ENCODE results near the gene BCL11B. TPM values are rescaled to one million over a fixed set of nuclear protein-coding genes. Genes with fewer than 3 reads are reported as not detected.

The BCL11B gene
- total and polyA plus RNA-seq, 9 of the 15 experiments (the other 6 are each of a cell fraction or from before 2014, with no cell fraction given): 0.09 TPM; not detected in 8

GRCh38 chr14:99156814-99157213 lies 115.2 kb downstream of the BCL11B start:
- H3K4me1 ChIP-seq (replicated peaks in 1 of 2; ENCODE audit: control insufficient read depth in 2 of 2, insufficient read depth in 2 of 2, low read length in 2 of 2): no peaks in the 10 kb centered on the region
- no TSS peak for BruUV-seq (replicated peaks)
- intact Hi-C loops (cut with micrococcal nuclease) (no loop called here), in situ Hi-C loops (cut with MboI) (no loop called here)
- no peaks in the 10 kb centered on the region for H3K79me2 ChIP-seq (ENCODE audit: control insufficient read depth, insufficient read depth, low read length)
- no peak overlapping the region for H3K4me2 ChIP-seq (ENCODE audit: insufficient read depth, low read length)
- H3K27me3 ChIP-seq (ENCODE audit: control insufficient read depth in 2 of 2, insufficient read depth in 2 of 2, low read length in 2 of 2): no peaks in the 10 kb centered on the region
- H3K9me1 ChIP-seq (ENCODE audit: control insufficient read depth, insufficient read depth, low read length): no peaks in the 10 kb centered on the region
- H4K20me1 ChIP-seq (replicated peaks; ENCODE audit: control insufficient read depth, insufficient read depth, low read length): no peaks in the 10 kb centered on the region
- no peak for DNase-seq (ENCODE audit: extremely low read depth in 1 of 4, low spot score in 3 of 4)
- H3K9ac ChIP-seq (ENCODE audit: insufficient read depth in 1 of 2, low read depth in 2 of 2, low read length in 2 of 2): no peak overlapping the region
- H3K4me3 ChIP-seq: no peak overlapping the region
- H3K27ac ChIP-seq (ENCODE audit: extremely low read depth, low read depth, low read length): no peak overlapping the region
- POLR2A ChIA-PET: no interaction called here
- ATAC-seq: no peak
- H2AFZ ChIP-seq (ENCODE audit: low read depth, low read length): no peak overlapping the region
- no peak for FAIRE-seq
- CTCF ChIA-PET (ENCODE audit: low intra/inter-chr PET ratio): no interaction called here
- H3K9me3 ChIP-seq (replicated peaks; ENCODE audit: control insufficient read depth, insufficient read depth, low read depth, low read length): no peaks in the 10 kb centered on the region
- no peaks in the 10 kb centered on the region for H3K36me3 ChIP-seq (ENCODE audit: control insufficient read depth, insufficient read depth, low read length)
- 2% methylated on average over 6 of the region's 6 CpGs for WGBS (ENCODE audit: insufficient coverage, low coverage, missing lambda C conversion rate)
- TF ChIP-seq GATA2 (CRISPR knock-in tag; IDR thresholded peaks at IDR 0.05): no peak
- no peak for TF ChIP-seq ZNF280A (IDR thresholded peaks at IDR 0.05; ENCODE audit: low read depth, partially characterized antibody)
- TF ChIP-seq UBTF (IDR thresholded peaks at IDR 0.05; ENCODE audit: borderline replicate concordance in 1 of 2, low read depth in 2 of 2, low read length in 2 of 2): no peak
- TF ChIP-seq GTF2B (IDR thresholded peaks at IDR 0.05; ENCODE audit: extremely low read depth, insufficient read length): no peak
- TF ChIP-seq ERF (CRISPR knock-in tag; IDR thresholded peaks at IDR 0.05): no peak
- no peak for TF ChIP-seq IFI16 (CRISPR knock-in tag; IDR thresholded peaks at IDR 0.05)
- no peak for TF ChIP-seq TEAD4 (IDR thresholded peaks at IDR 0.05; ENCODE audit: low read length)
- no peak for TF ChIP-seq TEAD4 (CRISPR knock-in tag; IDR thresholded peaks at IDR 0.05; ENCODE audit: borderline replicate concordance)
- TF ChIP-seq PML (IDR thresholded peaks at IDR 0.05; ENCODE audit: low read length): no peak
- TF ChIP-seq PHB (CRISPR knock-in tag; IDR thresholded peaks at IDR 0.05): no peak
- no peak for TF ChIP-seq RUNX1 (IDR thresholded peaks at IDR 0.05; ENCODE audit: low read depth)
- TF ChIP-seq TCF7 (IDR thresholded peaks at IDR 0.05; ENCODE audit: borderline replicate concordance): no peak
- TF ChIP-seq ZNF165 (CRISPR knock-in tag; IDR thresholded peaks at IDR 0.05; ENCODE audit: borderline replicate concordance): no peak
- TF ChIP-seq CTCFL (IDR thresholded peaks at IDR 0.05; ENCODE audit: borderline replicate concordance, insufficient read depth, low read depth, low read length, poor library complexity, severe bottlenecking): no peak
- no peak for TF ChIP-seq MAZ (CRISPR knock-in tag; conservative IDR thresholded peaks at IDR 0.05 in 1 of 2, IDR thresholded peaks at IDR 0.05 in 1 of 2)
- TF ChIP-seq ZEB2 (IDR thresholded peaks at IDR 0.05): no peak
